SK-N-MC (cell line): ENCODE measurements around the gene KIR3DL3.
"Not testable (repeated sequence)": the region's sequence is repeated elsewhere in the genome, so short reads cannot be mapped to it uniquely, and the experiment has no call there.

Experiments used
- EZH2 ChIP-seq: fragments of 200-600 bp; sonication (generic); IDR thresholded peaks from one replicate; pipeline ENCODE4 v1.6.1; 2017; ENCODE audit warnings: antibody characterized with exemption
- POLR2AphosphoS5 ChIP-seq: IDR thresholded peaks from 2 replicates; pipeline ENCODE4 v1.6.1; 2012; ENCODE audit warnings: mild to moderate bottlenecking, low read depth, low read length, borderline replicate concordance

DNA sequence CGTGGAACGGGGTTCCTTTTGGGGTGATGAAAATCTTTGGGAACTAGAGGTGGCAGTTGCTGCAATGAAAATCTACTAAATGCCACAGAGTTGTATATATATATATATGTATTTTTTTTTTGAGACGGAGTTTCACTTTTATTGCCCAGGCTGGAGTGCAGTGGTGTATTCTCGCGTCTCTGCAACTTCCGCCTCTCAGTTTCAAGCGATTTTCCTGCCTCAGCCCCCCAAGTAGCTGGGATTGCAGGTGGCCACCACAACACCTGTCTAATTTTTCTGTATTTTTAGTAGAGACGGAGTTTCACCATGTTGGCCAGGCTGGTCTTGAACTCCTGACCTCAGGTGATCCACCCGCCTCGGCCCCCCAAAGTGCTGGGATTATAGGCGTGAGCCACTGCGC lies 42.6 kb upstream of the KIR3DL3 start:
- TF ChIP-seq EZH2, POLR2AphosphoS5: not testable (repeated sequence)
